Mononuclear cell (primary cell): ENCODE results near the gene MAVS. TPM values are rescaled to one million over a fixed set of nuclear protein-coding genes. Genes with fewer than 3 reads are reported as not detected.
"Not testable (repeated sequence)": the region's sequence is repeated elsewhere in the genome, so short reads cannot be mapped to it uniquely, and the experiment has no call there.

ENCODE experiments used
- H3K27me3 ChIP-seq: 2 replicates; pipeline ENCODE4 v1.6.0; 2011; ENCODE audit warnings: low read length, control low read depth; ENCODE audit not compliant: insufficient read depth
- H3K4me1 ChIP-seq: 2 replicates; pipeline ENCODE4 v1.5.1; 2011; ENCODE audit warnings: mild to moderate bottlenecking, low read length, control low read depth; ENCODE audit not compliant: insufficient read depth
- H3K4me3 ChIP-seq: 2 replicates; pipeline ENCODE4 v1.5.1; 2011; ENCODE audit warnings: mild to moderate bottlenecking, low read length, moderate library complexity
- H3K9me3 ChIP-seq: 2 replicates; pipeline ENCODE4 v1.5.1; 2011; ENCODE audit warnings: low read depth, mild to moderate bottlenecking, control low read depth, low read length
- total RNA-seq: library from RNA; depleted of rRNA; stranded (reverse); fragments of >200 nt; gene quantifications from one replicate; pipeline ENCODE4 v1.2.3, GENCODE V29; 2012

The MAVS gene
- total RNA-seq, 1 donor: 6.0 TPM

GRCh38 chr20:3900187-3900604 lies 53.6 kb downstream of the MAVS start:
- Histone ChIP-seq H3K4me3 (no peak overlapping the region), H3K27me3 (no peaks in the 10 kb centered on the region), H3K9me3 (no peaks in the 10 kb centered on the region), H3K4me1 (peaks cover 91% of the 10 kb centered on the region)

GRCh38 chr20:3901028-3901705 lies 54.5 kb downstream of the MAVS start:
- Histone ChIP-seq H3K9me3 (no peaks in the 10 kb centered on the region), H3K4me3 (no peak overlapping the region), H3K27me3 (no peaks in the 10 kb centered on the region), H3K4me1 (peaks cover 89% of the 10 kb centered on the region)

GRCh38 chr20:3901706-3902440 lies 55.2 kb downstream of the MAVS start:
- peaks cover 87% of the 10 kb centered on the region for H3K4me1 ChIP-seq
- H3K4me3 ChIP-seq: peak overlapping the region; percentile 28
- no peaks in the 10 kb centered on the region for H3K9me3 ChIP-seq
- H3K27me3 ChIP-seq: no peaks in the 10 kb centered on the region

- Histone ChIP-seq H3K4me3 (peak overlapping the region; percentile 28), H3K9me3 (no peaks in the 10 kb centered on the region), H3K27me3 (no peaks in the 10 kb centered on the region), H3K4me1 (peaks cover 86% of the 10 kb centered on the region)
Observed at GRCh38 chr20:3902446-3902845, 55.8 kb downstream of the MAVS start.

- H3K4me1 ChIP-seq: peaks cover 74% of the 10 kb centered on the region
- no peak overlapping the region for H3K4me3 ChIP-seq
- no peaks in the 10 kb centered on the region for H3K27me3 ChIP-seq
- no peaks in the 10 kb centered on the region for H3K9me3 ChIP-seq
Observed at GRCh38 chr20:3904224-3904623, 57.6 kb downstream of the MAVS start.

- Histone ChIP-seq H3K4me1 (peaks cover 67% of the 10 kb centered on the region), H3K4me3 (no peak overlapping the region), H3K27me3 (no peaks in the 10 kb centered on the region), H3K9me3 (no peaks in the 10 kb centered on the region)
Observed at GRCh38 chr20:3904857-3905256, 58.2 kb downstream of the MAVS start.

- H3K4me3 ChIP-seq, H3K9me3 ChIP-seq, H3K27me3 ChIP-seq: not testable (repeated sequence)
- peaks cover 49% of the 10 kb centered on the region for H3K4me1 ChIP-seq
Observed at GRCh38 chr20:3906744-3907721, 60.4 kb downstream of the MAVS start.

- Histone ChIP-seq H3K4me3 (no peak overlapping the region), H3K27me3 (no peaks in the 10 kb centered on the region), H3K9me3 (no peaks in the 10 kb centered on the region)
Observed at GRCh38 chr20:3908667-3909066, 62.0 kb downstream of the MAVS start.

GRCh38 chr20:3909952-3910366 lies 63.3 kb downstream of the MAVS start:
- H3K9me3 ChIP-seq: no peaks in the 10 kb centered on the region
- no peaks in the 10 kb centered on the region for H3K27me3 ChIP-seq
- no peak overlapping the region for H3K4me3 ChIP-seq
- peaks cover 27% of the 10 kb centered on the region for H3K4me1 ChIP-seq

More at GRCh38 chr20:3908667-3909066, 62.0 kb downstream of the MAVS start:
- H3K4me1 ChIP-seq: peaks cover 33% of the 10 kb centered on the region

GRCh38 chr20:3910853-3911252 lies 64.2 kb downstream of the MAVS start:
- Histone ChIP-seq H3K27me3 (no peaks in the 10 kb centered on the region), H3K4me3 (no peak overlapping the region), H3K9me3 (no peaks in the 10 kb centered on the region), H3K4me1 (peaks cover 23% of the 10 kb centered on the region)

- H3K4me3 ChIP-seq: no peak overlapping the region
- H3K9me3 ChIP-seq: no peaks in the 10 kb centered on the region
- H3K27me3 ChIP-seq: no peaks in the 10 kb centered on the region
- H3K4me1 ChIP-seq: peaks cover 17% of the 10 kb centered on the region
Observed at GRCh38 chr20:3911956-3912355, 65.3 kb downstream of the MAVS start.

- no peaks in the 10 kb centered on the region for H3K27me3 ChIP-seq
- no peaks in the 10 kb centered on the region for H3K9me3 ChIP-seq
- H3K4me3 ChIP-seq: no peak overlapping the region
- peaks cover 8% of the 10 kb centered on the region for H3K4me1 ChIP-seq
Observed at GRCh38 chr20:3914446-3914845, 67.8 kb downstream of the MAVS start.

- H3K4me3 ChIP-seq: no peak overlapping the region
- peaks cover 8% of the 10 kb centered on the region for H3K4me1 ChIP-seq
- H3K27me3 ChIP-seq: no peaks in the 10 kb centered on the region
- no peaks in the 10 kb centered on the region for H3K9me3 ChIP-seq
Observed at GRCh38 chr20:3915691-3916090, 69.1 kb downstream of the MAVS start.

- H3K4me1 ChIP-seq: peaks cover 8% of the 10 kb centered on the region
- no peaks in the 10 kb centered on the region for H3K27me3 ChIP-seq
- no peaks in the 10 kb centered on the region for H3K9me3 ChIP-seq
- H3K4me3 ChIP-seq: no peak overlapping the region
Observed at GRCh38 chr20:3916364-3916763, 69.7 kb downstream of the MAVS start.

- Histone ChIP-seq H3K27me3 (no peaks in the 10 kb centered on the region), H3K4me3 (no peak overlapping the region), H3K4me1 (peaks cover 28% of the 10 kb centered on the region), H3K9me3 (no peaks in the 10 kb centered on the region)
Observed at GRCh38 chr20:3919352-3919751, 72.7 kb downstream of the MAVS start.
